Measurements from ENCODE around the gene CD207. TPM values are rescaled to one million over a fixed set of nuclear protein-coding genes. Genes with fewer than 3 reads are reported as not detected.

CD207 gene
- total RNA-seq, 1 experiment from 2014 or later = 0.16 TPM

GRCh38 chr2:70871398-70872211, 36.0 kb upstream of the CD207 start:
- H3K27me3 ChIP-seq (replicated peaks; ENCODE audit: control insufficient read depth, insufficient read depth, low read length) = no peaks in the 10 kb centered on the region; the same call in 1 of the 2 replicates
- Mint-ChIP-seq H3K27ac (ENCODE audit: unreplicated experiment) (no peak overlapping the region), H3K9me3 (ENCODE audit: unreplicated experiment) (no peaks in the 10 kb centered on the region), H3K4me3 (ENCODE audit: unreplicated experiment) (peak overlapping the region; percentile 50), H3K36me3 (ENCODE audit: insufficient read depth, unreplicated experiment) (no peaks in the 10 kb centered on the region), H3K27me3 (ENCODE audit: insufficient read depth, unreplicated experiment) (peaks cover 6% of the 10 kb centered on the region), H3K4me1 (ENCODE audit: low read depth, unreplicated experiment) (no peaks in the 10 kb centered on the region)
- peak; percentile 97 to 98 for TF ChIP-seq CTCF (IDR thresholded peaks at IDR 0.05; ENCODE audit: insufficient read depth in 1 of 2, low read depth in 1 of 2, low read length in 1 of 2, severe bottlenecking in 1 of 2, unreplicated experiment in 1 of 2)
- no peak overlapping the region for H3K4me3 ChIP-seq (ENCODE audit: low read depth, low read length)
- no TSS peak for BruUV-seq (replicated peaks)
- 0 out of 2 replicates have a peak, but pooled peaks cover 8% of the 10 kb centered on the region for H3K4me1 ChIP-seq
- no peaks in the 10 kb centered on the region for H3K36me3 ChIP-seq (ENCODE audit: control insufficient read depth, insufficient read depth, low read length)
- ChIA-PET POLR2A (no interaction called here), CTCF (interaction anchor here (0.6 to 3.0 kb wide), 8 partner anchors 22 to 196 kb away, joined by 3 to 36 read pairs (median 4); no protein-coding TSS in a partner anchor)
- no peaks in the 10 kb centered on the region for H3K9me3 ChIP-seq
- DNase-seq = peak; percentile 86 to 93
- intact Hi-C loops (cut with micrococcal nuclease; ENCODE audit: unreplicated experiment) = loop anchor here (1.0 kb wide), 3 partner anchors 48 to 106 kb away; no protein-coding TSS in a partner anchor

- Mint-ChIP-seq H3K9me3 (ENCODE audit: unreplicated experiment) (no peaks in the 10 kb centered on the region), H3K4me3 (ENCODE audit: unreplicated experiment) (no peak overlapping the region), H3K27me3 (ENCODE audit: insufficient read depth, unreplicated experiment) (peaks cover 3% of the 10 kb centered on the region), H3K36me3 (ENCODE audit: insufficient read depth, unreplicated experiment) (no peaks in the 10 kb centered on the region), H3K4me1 (ENCODE audit: low read depth, unreplicated experiment) (no peaks in the 10 kb centered on the region), H3K27ac (ENCODE audit: unreplicated experiment) (no peak overlapping the region)
- Histone ChIP-seq H3K4me1 (0 out of 2 replicates have a peak, but pooled peaks cover 8% of the 10 kb centered on the region), H3K9me3 (no peaks in the 10 kb centered on the region), H3K4me3 (ENCODE audit: low read depth, low read length) (no peak overlapping the region), H3K27me3 (replicated peaks; ENCODE audit: control insufficient read depth, insufficient read depth, low read length) (no peaks in the 10 kb centered on the region; the same call in 1 of the 2 replicates), H3K36me3 (ENCODE audit: control insufficient read depth, insufficient read depth, low read length) (no peaks in the 10 kb centered on the region)
- intact Hi-C loops (cut with micrococcal nuclease; ENCODE audit: unreplicated experiment) = loop anchor here (1.0 kb wide), 3 partner anchors 49 to 107 kb away; no protein-coding TSS in a partner anchor
- ChIA-PET CTCF (interaction anchor here (1.2 to 3.0 kb wide), 6 partner anchors 21 to 79 kb away, joined by 3 to 36 read pairs (median 4); no protein-coding TSS in a partner anchor), POLR2A (no interaction called here)
- no TSS peak for BruUV-seq (replicated peaks)
- TF ChIP-seq CTCF (IDR thresholded peaks at IDR 0.05; ENCODE audit: insufficient read depth in 1 of 2, low read depth in 1 of 2, low read length in 1 of 2, severe bottlenecking in 1 of 2, unreplicated experiment in 1 of 2) = no peak
- no peak for DNase-seq
These were observed 35.2 kb upstream of the CD207 start for GRCh38 chr2:70870790-70871189.

- Mint-ChIP-seq H3K4me3 (ENCODE audit: unreplicated experiment) (no peak overlapping the region), H3K36me3 (ENCODE audit: insufficient read depth, unreplicated experiment) (no peaks in the 10 kb centered on the region), H3K27ac (ENCODE audit: unreplicated experiment) (no peak overlapping the region), H3K9me3 (ENCODE audit: unreplicated experiment) (no peaks in the 10 kb centered on the region), H3K27me3 (ENCODE audit: insufficient read depth, unreplicated experiment) (peaks cover 7% of the 10 kb centered on the region), H3K4me1 (ENCODE audit: low read depth, unreplicated experiment) (no peaks in the 10 kb centered on the region)
- no peak for DNase-seq
- BruUV-seq (replicated peaks) = no TSS peak
- no peak overlapping the region for H3K4me3 ChIP-seq (ENCODE audit: low read depth, low read length)
- H3K9me3 ChIP-seq = no peaks in the 10 kb centered on the region
- 0 out of 2 replicates have a peak, but pooled peaks cover 8% of the 10 kb centered on the region for H3K4me1 ChIP-seq
- H3K27me3 ChIP-seq (replicated peaks; ENCODE audit: control insufficient read depth, insufficient read depth, low read length) = no peaks in the 10 kb centered on the region; the same call in none of the 2 replicates
- POLR2A ChIA-PET = no interaction called here
- CTCF ChIA-PET = interaction anchor here (0.5 to 0.7 kb wide), 3 partner anchors 46 to 137 kb away, joined by 3 to 5 read pairs (median 3); no protein-coding TSS in a partner anchor
- TF ChIP-seq CTCF (IDR thresholded peaks at IDR 0.05; ENCODE audit: insufficient read depth in 1 of 2, low read depth in 1 of 2, low read length in 1 of 2, severe bottlenecking in 1 of 2, unreplicated experiment in 1 of 2) = no peak
- no peaks in the 10 kb centered on the region for H3K36me3 ChIP-seq (ENCODE audit: control insufficient read depth, insufficient read depth, low read length)
- intact Hi-C loops (cut with micrococcal nuclease; ENCODE audit: unreplicated experiment) = loop anchor here (10.0 kb wide), 1 partner anchor 214 kb away; no protein-coding TSS in a partner anchor
These were observed 33.4 kb upstream of the CD207 start for GRCh38 chr2:70868970-70869369.
